Retinal pigment epithelial cell (primary cell): Measurements from ENCODE around the gene DHCR24.
"Not testable (repeated sequence)": the region's sequence is repeated elsewhere in the genome, so short reads cannot be mapped to it uniquely, and the experiment has no call there.

Source experiments
- DNase-seq: peaks from one replicate; pipeline ENCODE4 v3.0.0-alpha.2; 2010; ENCODE audit warnings: low read depth
- H3K4me3 ChIP-seq: 2 replicates; pipeline ENCODE4 v1.5.1; 2011; ENCODE audit warnings: mild to moderate bottlenecking, low read length, control low read depth, moderate library complexity
- TF ChIP-seq, protein P1 (sequence below): conservative IDR thresholded peaks from 2 replicates; pipeline ENCODE4 v1.5.1; 2011; ENCODE audit warnings: low read depth, low read length, control low read depth, inconsistent platforms

The DHCR24 gene, protein sequence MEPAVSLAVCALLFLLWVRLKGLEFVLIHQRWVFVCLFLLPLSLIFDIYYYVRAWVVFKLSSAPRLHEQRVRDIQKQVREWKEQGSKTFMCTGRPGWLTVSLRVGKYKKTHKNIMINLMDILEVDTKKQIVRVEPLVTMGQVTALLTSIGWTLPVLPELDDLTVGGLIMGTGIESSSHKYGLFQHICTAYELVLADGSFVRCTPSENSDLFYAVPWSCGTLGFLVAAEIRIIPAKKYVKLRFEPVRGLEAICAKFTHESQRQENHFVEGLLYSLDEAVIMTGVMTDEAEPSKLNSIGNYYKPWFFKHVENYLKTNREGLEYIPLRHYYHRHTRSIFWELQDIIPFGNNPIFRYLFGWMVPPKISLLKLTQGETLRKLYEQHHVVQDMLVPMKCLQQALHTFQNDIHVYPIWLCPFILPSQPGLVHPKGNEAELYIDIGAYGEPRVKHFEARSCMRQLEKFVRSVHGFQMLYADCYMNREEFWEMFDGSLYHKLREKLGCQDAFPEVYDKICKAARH

DNA sequence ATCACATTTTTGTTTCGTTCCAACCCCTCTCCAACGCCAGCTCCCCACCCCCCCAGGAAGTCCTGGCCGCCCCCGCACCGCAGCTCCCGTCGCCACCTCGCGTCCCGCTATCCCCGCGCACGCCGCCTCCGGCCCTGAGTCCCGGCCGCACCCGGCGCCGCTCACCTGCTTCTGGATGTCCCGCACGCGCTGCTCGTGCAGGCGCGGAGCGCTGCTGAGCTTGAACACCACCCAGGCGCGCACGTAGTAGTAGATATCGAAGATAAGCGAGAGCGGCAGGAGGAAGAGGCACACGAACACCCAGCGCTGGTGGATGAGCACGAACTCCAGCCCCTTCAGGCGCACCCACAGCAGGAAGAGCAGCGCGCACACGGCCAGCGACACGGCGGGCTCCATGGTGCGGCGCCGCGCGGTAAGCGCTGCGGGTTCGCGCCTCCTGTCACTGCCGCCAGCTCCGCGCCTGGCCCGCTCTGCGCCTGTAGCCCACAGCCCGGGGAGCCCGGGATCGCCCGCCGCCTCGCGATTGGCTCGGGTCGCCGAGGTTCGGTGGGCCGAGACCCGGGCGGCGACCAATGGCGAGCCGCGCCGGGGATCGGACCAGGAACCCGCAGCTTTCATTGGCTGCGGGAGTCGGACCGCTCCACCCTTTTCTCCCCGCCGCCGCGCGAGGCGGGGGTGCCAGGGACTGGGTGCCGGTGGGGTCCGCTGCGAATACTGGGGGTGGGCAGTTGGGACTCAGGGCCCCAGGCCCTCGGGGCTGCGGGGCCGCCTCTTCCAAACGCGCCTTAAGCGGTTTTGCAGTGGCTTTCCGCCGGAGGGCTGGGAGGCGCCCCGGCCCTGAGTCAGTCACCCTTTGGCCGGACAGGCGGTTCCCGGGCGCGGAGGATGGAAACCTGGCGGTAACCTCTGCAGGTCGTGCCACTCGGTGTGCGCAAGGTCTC is at the start of gene DHCR24:
Gene DHCR24 (minus strand): TSS at position 472 of the 941 bp plus-strand sequence. CDS start 76 bp downstream, at position 396.
- peak within 1 kb of the TSS; percentile 90 for H3K4me3 ChIP-seq
- TF ChIP-seq, protein P1, sequence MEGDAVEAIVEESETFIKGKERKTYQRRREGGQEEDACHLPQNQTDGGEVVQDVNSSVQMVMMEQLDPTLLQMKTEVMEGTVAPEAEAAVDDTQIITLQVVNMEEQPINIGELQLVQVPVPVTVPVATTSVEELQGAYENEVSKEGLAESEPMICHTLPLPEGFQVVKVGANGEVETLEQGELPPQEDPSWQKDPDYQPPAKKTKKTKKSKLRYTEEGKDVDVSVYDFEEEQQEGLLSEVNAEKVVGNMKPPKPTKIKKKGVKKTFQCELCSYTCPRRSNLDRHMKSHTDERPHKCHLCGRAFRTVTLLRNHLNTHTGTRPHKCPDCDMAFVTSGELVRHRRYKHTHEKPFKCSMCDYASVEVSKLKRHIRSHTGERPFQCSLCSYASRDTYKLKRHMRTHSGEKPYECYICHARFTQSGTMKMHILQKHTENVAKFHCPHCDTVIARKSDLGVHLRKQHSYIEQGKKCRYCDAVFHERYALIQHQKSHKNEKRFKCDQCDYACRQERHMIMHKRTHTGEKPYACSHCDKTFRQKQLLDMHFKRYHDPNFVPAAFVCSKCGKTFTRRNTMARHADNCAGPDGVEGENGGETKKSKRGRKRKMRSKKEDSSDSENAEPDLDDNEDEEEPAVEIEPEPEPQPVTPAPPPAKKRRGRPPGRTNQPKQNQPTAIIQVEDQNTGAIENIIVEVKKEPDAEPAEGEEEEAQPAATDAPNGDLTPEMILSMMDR, result no peak
- peak; percentile 62 for DNase-seq

- DNase-seq, result no peak
- TF ChIP-seq, protein P1, result no peak
- no peak overlapping the region for H3K4me3 ChIP-seq
Measured at GRCh38 chr1:54936791-54937190, 49.8 kb upstream of the DHCR24 start.

GRCh38 chr1:54934869-54935268 is 47.9 kb upstream of the DHCR24 start:
- TF ChIP-seq, protein P1, result no peak
- peak; percentile 78 for DNase-seq
- no peak overlapping the region for H3K4me3 ChIP-seq

- not testable (repeated sequence) for DNase-seq, H3K4me3 ChIP-seq
Measured at GRCh38 chr1:54934081-54934480, 47.1 kb upstream of the DHCR24 start.

GRCh38 chr1:54931275-54931840 is 44.4 kb upstream of the DHCR24 start:
- TF ChIP-seq, protein P1, result no peak
- DNase-seq, result no peak
- no peak overlapping the region for H3K4me3 ChIP-seq

DNA sequence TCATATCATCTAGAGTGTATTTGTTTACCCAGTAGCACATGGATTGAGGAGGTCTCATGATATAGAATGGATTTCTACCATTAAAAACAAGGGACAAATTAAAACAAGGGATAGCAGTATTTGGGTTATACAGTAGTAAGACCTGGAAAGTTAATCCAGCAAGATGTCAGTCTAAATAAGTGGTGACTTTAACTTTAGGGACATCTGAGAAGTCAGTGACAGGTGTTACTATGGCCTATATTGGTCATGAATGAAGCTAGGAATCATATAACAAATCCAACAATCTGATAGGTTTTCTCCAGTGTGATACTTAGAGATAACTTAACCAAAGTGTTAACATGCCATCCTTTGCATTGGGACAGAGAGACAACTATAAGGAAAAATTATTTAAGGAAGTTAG is 42.7 kb upstream of the DHCR24 start:
- no peak for DNase-seq
- H3K4me3 ChIP-seq, result no peak overlapping the region
- TF ChIP-seq, protein P1, result no peak

DNA sequence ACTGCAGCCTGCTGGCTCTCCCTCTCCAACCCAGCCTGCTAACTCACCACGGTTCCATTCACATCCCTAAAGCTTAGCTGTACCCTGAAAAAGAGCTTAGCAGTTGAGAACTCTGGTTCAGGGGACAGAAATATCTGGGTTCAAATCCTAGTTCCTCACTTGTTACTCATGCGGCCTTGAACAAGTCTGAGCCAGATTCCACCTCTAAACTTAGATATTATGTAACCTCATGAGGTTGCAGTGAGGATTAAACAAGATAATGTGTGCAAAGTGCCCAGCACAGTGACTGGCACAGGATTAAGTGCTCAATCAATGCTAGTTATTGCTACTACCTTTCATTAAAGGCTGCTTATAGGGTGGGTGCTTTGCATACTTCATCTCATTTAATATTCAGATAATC is 41.3 kb upstream of the DHCR24 start:
- no peak overlapping the region for H3K4me3 ChIP-seq
- DNase-seq, result no peak
- TF ChIP-seq, protein P1, result no peak
